GM18519 (cell line): ENCODE results near the gene SLC7A5.
"Not testable (repeated sequence)": the region's sequence is repeated elsewhere in the genome, so short reads cannot be mapped to it uniquely, and the experiment has no call there.

Experiments
- ATAC-seq: cut with Tn5 transposase; IDR thresholded peaks from one replicate; pipeline ENCODE4 v1.9.1; 2021; ENCODE audit warnings: mild to moderate bottlenecking, moderate library complexity; ENCODE audit not compliant: unreplicated experiment, low FRiP score

Gene SLC7A5

DNA sequence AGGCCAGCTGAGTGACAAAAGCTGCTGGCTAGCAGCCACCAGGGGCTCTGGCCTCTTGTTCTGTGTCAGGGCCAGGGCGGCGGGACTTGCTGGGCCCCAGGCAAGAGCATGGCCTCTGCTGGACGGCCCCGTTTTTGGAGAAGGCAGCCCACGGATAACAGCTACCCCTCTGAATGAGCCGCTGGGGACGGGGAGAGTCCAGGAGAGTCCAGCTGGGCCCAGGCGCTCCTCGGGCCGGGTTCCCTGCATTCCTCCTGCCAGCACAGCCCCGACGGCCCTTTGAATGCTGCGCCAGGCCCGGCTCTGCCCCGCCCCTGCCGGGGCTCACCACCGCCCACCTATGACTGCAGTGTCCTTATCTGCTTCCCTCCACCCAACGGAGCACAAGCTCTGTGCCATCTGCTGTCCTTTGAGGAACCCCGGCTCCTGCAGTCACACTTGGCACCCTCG is 33.4 kb downstream of the SLC7A5 start:
- ATAC-seq, result no peak

DNA sequence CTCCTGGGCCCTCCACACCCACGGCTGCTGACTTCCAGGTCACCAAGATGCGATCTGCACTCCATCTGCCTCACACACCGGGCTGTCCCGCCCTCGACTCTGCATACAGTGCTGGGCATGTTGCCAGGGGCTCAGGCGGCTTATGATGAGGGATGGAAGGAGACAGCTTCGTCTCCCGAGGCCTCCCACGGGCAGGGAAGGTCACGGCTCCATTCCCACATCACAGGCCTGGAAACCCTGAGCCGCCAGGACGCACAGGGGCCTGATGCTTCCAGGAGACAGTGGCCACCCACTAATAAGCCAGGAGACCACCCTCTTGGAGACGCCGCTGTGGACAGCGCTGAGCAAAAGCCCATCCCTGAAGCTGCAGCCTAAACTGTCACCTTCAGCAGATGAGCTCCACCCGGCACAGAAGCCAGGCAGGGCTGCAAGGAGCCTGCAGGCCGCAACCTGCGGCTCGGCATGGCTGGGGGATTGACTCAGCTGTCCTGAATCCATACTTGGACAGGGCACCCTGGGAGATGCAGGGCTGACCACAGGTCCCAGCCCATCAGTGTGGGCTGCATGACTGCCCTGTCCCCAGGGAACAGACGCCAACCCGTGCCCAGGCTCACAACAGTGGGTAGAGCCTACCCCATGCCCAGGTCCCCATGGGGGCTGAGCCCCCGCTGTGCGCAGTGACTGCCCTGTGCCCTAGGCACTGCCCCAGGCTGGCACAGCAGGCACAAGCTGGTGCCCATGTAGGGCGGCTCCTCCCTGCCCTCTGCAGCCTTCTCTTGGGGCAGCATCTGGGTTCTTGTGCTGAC is 34.4 kb downstream of the SLC7A5 start:
- ATAC-seq, result no peak

GRCh38 chr16:87834005-87834667 is 35.2 kb downstream of the SLC7A5 start:
- ATAC-seq, result no peak

GRCh38 chr16:87833548-87833947 is 35.8 kb downstream of the SLC7A5 start:
- ATAC-seq, result no peak

GRCh38 chr16:87832741-87833502 is 36.4 kb downstream of the SLC7A5 start:
- ATAC-seq, result no peak

GRCh38 chr16:87832137-87832527 is 37.2 kb downstream of the SLC7A5 start:
- no peak for ATAC-seq

- no peak for ATAC-seq
These were observed 37.7 kb downstream of the SLC7A5 start for GRCh38 chr16:87831421-87832136.

- ATAC-seq, result no peak
These were observed 38.5 kb downstream of the SLC7A5 start for GRCh38 chr16:87830673-87831420.

GRCh38 chr16:87829988-87830672 is 39.2 kb downstream of the SLC7A5 start:
- no peak for ATAC-seq

DNA sequence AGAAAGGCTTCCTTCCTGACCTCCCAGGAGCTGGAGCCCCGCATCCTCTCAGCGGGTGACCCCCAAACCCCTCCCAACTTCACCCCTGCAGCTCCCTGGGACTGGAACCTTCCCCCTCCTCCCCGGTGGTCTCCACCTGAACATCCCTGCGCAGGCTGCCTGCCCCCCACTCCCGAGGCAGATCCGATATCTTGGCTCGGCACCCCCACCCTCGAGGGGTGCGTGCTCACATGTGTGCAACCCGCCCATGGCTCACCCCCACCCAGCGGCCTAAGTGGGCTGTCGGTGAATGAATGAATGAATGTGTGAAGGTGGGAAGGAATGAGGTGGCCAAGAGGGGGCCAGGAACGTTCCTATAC is 39.7 kb downstream of the SLC7A5 start:
- ATAC-seq, result no peak

DNA sequence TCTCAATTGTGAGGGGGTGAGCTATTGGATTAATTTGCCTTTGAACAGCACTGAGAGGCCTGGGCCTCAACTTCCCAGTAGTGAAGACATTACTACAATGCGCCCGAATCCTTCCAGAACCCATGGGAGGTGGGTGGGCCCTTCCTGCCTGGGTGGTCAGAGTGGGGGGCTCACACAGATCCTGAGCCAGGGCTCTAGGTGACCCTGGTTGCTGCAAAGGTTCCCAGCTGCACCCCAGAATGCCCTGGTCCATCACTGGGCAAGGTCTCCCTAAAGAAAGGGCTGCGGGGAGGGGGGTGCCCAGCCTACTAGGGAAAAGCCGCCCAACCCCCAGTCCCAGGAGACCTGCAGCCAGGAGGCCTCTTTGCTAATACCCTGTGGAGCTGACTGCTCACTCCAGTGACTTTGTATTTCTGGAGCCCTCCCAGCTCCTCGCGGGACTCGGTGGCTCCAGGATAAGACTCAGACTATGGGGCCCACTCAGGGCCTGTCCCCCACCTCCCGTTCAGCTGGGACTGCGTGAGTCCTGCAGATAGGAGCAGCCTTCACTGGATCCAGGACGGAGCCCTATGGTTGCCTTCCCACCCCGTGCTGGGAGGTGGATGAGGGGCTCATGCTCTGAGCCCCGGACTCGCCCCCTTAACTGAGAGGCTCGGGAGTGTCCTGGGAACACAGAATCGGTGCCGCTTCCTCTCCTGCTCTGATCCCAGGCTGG is 40.2 kb downstream of the SLC7A5 start:
- no peak for ATAC-seq

DNA sequence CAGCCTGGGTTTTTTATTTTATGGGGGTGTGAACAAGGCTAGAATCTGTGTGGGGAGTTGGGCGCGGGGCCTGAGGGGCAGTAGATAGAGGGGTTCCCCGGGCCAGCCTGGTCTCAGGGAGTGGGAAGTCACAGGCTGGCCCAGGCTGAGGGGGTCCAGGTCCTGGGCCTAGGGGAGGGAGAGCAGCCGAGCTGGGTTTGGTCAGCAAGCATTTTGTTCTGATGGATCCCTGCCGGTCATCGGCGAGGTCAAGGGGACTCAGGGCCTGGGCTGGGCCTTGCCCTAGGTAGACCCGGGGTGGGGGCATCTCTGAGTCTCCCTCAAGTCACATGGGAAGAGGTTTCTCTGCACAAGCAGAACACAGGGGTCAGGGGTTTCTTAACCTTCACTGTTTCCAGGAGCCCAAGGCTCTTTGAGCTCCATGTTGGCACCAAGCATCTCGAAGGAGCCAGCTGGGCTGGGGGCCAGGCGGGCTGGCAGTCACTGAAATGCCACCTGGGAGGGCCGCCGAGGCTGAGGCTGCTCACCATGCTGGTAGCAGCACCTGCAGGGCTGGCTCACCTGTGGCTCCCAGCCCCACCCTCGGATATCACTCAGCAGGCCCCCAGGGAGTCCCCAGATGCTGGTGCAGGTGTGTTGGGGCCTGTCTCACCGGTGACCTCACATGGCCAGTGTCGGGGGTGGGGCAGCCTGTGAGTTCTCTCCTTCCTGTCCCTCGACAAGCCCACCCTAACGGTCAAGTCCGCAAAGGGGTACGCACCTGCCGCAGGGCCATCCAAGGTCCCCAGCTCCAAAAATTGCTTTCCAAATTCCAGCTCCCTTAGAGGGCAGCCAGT is 41.0 kb downstream of the SLC7A5 start:
- no peak for ATAC-seq

GRCh38 chr16:87827588-87827915 is 41.8 kb downstream of the SLC7A5 start:
- not testable (repeated sequence) for ATAC-seq

DNA sequence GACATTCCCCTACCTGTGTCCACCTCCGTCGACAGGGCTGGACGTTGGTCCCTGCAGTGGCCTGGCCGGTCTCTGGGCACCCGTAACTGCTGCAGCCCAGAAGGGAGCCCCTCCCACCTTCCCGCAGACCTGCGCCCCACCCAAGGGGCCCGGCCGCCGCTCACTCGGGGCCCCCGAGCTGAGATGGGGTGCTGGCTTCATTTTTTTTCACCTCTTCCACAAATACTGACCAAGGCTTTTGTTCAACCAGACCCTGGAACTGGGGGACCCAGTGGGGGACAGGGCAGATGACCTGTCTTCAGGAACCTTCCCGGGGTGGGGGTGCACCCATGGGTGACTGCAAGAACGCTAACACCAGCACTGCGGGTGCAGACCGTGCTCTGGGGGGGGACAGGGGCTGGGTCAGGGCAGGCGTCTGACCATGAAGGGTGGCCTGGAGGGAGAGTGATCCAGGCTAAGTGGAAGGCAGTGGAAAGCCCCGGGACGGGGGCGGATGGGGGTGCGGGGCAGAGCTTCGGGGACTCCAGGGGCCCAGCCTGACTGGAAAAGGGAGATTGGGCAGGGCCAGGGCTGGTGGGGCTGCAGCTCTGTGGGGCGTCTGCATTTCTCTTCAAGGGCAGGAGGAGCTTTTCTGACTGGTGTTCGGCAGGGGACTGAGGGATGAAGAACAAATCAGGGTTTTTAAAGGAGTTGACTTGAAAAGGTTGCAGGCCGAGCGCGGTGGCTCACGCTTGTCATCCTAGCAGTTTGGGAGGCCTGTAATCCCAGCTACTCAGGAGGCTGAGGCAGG is 42.3 kb downstream of the SLC7A5 start:
- ATAC-seq, result no peak

- ATAC-seq, result not testable (repeated sequence)
These were observed 42.9 kb downstream of the SLC7A5 start for GRCh38 chr16:87826407-87826797.

- not testable (repeated sequence) for ATAC-seq
These were observed 43.5 kb downstream of the SLC7A5 start for GRCh38 chr16:87825842-87826120.

- ATAC-seq, result no peak
These were observed 44.1 kb downstream of the SLC7A5 start for GRCh38 chr16:87824991-87825841.
